ENCODE results near the gene COMMD8. TPM values are rescaled to one million over a fixed set of nuclear protein-coding genes. Genes with fewer than 3 reads are reported as not detected.

COMMD8 gene
- total RNA-seq, 1 donor from 2014 or later, result 8.2 TPM

- Mint-ChIP-seq H3K27me3 (ENCODE audit: unreplicated experiment) (peaks cover 2% of the 10 kb centered on the region), H3K27ac (ENCODE audit: unreplicated experiment) (no peak overlapping the region), H3K9me3 (ENCODE audit: unreplicated experiment) (no peaks in the 10 kb centered on the region), H3K36me3 (ENCODE audit: unreplicated experiment) (no peaks in the 10 kb centered on the region), H3K4me1 (ENCODE audit: low read depth, unreplicated experiment) (no peaks in the 10 kb centered on the region), H3K4me3 (ENCODE audit: unreplicated experiment) (no peak overlapping the region)
- no peak for TF ChIP-seq CTCF (IDR thresholded peaks at IDR 0.05; ENCODE audit: partially characterized antibody, unreplicated experiment)
- DNase-seq, result no peak
Observed at GRCh38 chr4:47425628-47426027, 37.9 kb downstream of the COMMD8 start.

DNA sequence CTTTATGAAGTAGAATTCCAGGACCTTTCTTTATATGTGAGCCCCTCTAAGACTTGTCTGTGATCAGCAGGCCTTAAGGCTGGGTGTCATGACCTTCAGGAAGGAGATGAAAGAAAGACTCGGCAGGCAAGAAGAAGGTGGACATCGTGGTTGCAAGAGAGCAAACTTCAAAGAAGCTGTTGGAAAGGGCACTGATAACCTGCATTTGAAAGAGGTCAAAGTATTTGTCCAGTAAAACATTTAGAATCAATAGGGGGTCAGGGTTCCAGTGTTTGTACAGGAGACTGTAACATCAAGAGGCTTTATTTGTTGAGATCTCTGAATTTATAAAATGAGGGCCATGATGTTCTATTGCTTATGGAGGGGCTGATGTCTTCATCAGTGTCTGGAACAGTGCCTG, 44.2 kb downstream of the COMMD8 start:
- Mint-ChIP-seq H3K27me3 (ENCODE audit: unreplicated experiment) (no peaks in the 10 kb centered on the region), H3K36me3 (ENCODE audit: unreplicated experiment) (no peaks in the 10 kb centered on the region), H3K27ac (ENCODE audit: unreplicated experiment) (no peak overlapping the region), H3K9me3 (ENCODE audit: unreplicated experiment) (no peaks in the 10 kb centered on the region), H3K4me1 (ENCODE audit: low read depth, unreplicated experiment) (no peaks in the 10 kb centered on the region), H3K4me3 (ENCODE audit: unreplicated experiment) (no peak overlapping the region)
- DNase-seq, result no peak
- no peak for TF ChIP-seq CTCF (IDR thresholded peaks at IDR 0.05; ENCODE audit: partially characterized antibody, unreplicated experiment)

DNA sequence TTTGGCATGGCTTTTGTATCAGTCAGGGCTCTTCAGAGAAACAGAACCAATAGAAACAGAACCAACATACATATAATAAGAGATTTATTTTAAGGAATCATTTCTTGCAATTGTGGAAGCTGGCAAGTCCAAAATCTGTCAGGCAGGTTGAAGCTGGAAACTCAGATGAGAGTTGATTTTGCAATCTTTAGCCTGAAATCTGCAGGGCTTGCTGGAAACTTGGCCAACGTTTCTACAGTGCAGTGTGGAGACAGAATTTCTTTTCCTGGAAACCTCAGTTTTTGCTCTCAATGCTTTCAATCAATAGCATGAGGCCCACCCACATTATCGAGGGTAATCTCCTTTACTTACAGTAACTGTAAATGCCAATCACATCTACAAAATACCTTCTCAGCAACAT, 45.4 kb downstream of the COMMD8 start:
- Mint-ChIP-seq H3K27ac (ENCODE audit: unreplicated experiment) (no peak overlapping the region), H3K9me3 (ENCODE audit: unreplicated experiment) (no peaks in the 10 kb centered on the region), H3K36me3 (ENCODE audit: unreplicated experiment) (no peaks in the 10 kb centered on the region), H3K27me3 (ENCODE audit: unreplicated experiment) (no peaks in the 10 kb centered on the region), H3K4me1 (ENCODE audit: low read depth, unreplicated experiment) (no peaks in the 10 kb centered on the region), H3K4me3 (ENCODE audit: unreplicated experiment) (no peak overlapping the region)
- no peak for TF ChIP-seq CTCF (IDR thresholded peaks at IDR 0.05; ENCODE audit: partially characterized antibody, unreplicated experiment)
- DNase-seq, result no peak

- Mint-ChIP-seq H3K36me3 (ENCODE audit: unreplicated experiment) (no peaks in the 10 kb centered on the region), H3K27me3 (ENCODE audit: unreplicated experiment) (no peaks in the 10 kb centered on the region), H3K4me3 (ENCODE audit: unreplicated experiment) (no peak overlapping the region), H3K27ac (ENCODE audit: unreplicated experiment) (no peak overlapping the region), H3K9me3 (ENCODE audit: unreplicated experiment) (no peaks in the 10 kb centered on the region), H3K4me1 (ENCODE audit: low read depth, unreplicated experiment) (no peaks in the 10 kb centered on the region)
- TF ChIP-seq CTCF (IDR thresholded peaks at IDR 0.05; ENCODE audit: partially characterized antibody, unreplicated experiment), result no peak
- no peak for DNase-seq
Observed at GRCh38 chr4:47415719-47416118, 47.8 kb downstream of the COMMD8 start.

- no peak overlapping the region for H3K4me3 Mint-ChIP-seq (ENCODE audit: unreplicated experiment)
- no peak overlapping the region for H3K27ac Mint-ChIP-seq (ENCODE audit: unreplicated experiment)
- H3K9me3 Mint-ChIP-seq (ENCODE audit: unreplicated experiment), result no peaks in the 10 kb centered on the region
- no peaks in the 10 kb centered on the region for H3K27me3 Mint-ChIP-seq (ENCODE audit: unreplicated experiment)
- DNase-seq, result no peak
- no peaks in the 10 kb centered on the region for H3K4me1 Mint-ChIP-seq (ENCODE audit: low read depth, unreplicated experiment)
- TF ChIP-seq CTCF (IDR thresholded peaks at IDR 0.05; ENCODE audit: partially characterized antibody, unreplicated experiment), result no peak
- H3K36me3 Mint-ChIP-seq (ENCODE audit: unreplicated experiment), result no peaks in the 10 kb centered on the region
Observed at GRCh38 chr4:47413521-47413920, 50.0 kb downstream of the COMMD8 start.

Data from glutamatergic neuron (in vitro differentiated cells).